Measurements from ENCODE around the gene HIPK1.

Gene HIPK1

GRCh38 chr1:113898241-113898814 lies 30.8 kb upstream of the HIPK1 start:
- H3K36me3 ChIP-seq (ENCODE audit: control insufficient read depth, insufficient read depth, low read length): peaks cover 42% of the 10 kb centered on the region
- no peaks in the 10 kb centered on the region for H3K9me3 ChIP-seq (ENCODE audit: control insufficient read depth, insufficient read depth, low read depth, low read length)
- H3K27ac ChIP-seq (ENCODE audit: low read depth, low read length): no peak overlapping the region
- no peaks in the 10 kb centered on the region for H3K4me1 ChIP-seq (ENCODE audit: control insufficient read depth, insufficient read depth, low read length)
- H3K4me3 ChIP-seq (ENCODE audit: low read depth, low read length): no peak overlapping the region
- H3K27me3 ChIP-seq (ENCODE audit: control insufficient read depth, insufficient read depth, low read length): no peaks in the 10 kb centered on the region
- H3K9ac ChIP-seq (ENCODE audit: low read length): no peak overlapping the region

DNA sequence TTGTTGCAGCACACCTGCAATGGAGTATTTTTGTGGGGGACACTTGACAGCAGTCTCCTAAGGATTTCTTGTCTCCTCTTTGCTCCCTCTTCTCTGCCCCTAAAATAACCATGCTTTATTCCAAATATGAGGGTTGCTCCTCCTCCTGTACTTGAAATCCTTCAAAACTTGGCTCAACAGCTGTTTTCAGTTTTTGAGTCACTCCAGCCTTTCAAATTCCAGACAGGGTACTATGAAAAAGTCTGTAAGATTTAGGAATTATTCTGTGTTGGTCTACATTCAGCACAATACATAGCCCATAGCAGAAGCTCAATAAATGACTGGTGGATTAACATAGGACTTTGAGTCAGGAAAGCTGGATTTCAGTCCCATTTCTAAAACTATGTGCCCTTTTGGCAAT lies 30.0 kb upstream of the HIPK1 start:
- H3K9ac ChIP-seq (ENCODE audit: low read length): no peak overlapping the region
- H3K4me1 ChIP-seq (ENCODE audit: control insufficient read depth, insufficient read depth, low read length): peaks cover 4% of the 10 kb centered on the region
- H3K27ac ChIP-seq (ENCODE audit: low read depth, low read length): no peak overlapping the region
- peaks cover 42% of the 10 kb centered on the region for H3K36me3 ChIP-seq (ENCODE audit: control insufficient read depth, insufficient read depth, low read length)
- no peaks in the 10 kb centered on the region for H3K9me3 ChIP-seq (ENCODE audit: control insufficient read depth, insufficient read depth, low read depth, low read length)
- H3K4me3 ChIP-seq (ENCODE audit: low read depth, low read length): no peak overlapping the region
- H3K27me3 ChIP-seq (ENCODE audit: control insufficient read depth, insufficient read depth, low read length): no peaks in the 10 kb centered on the region

- no peak overlapping the region for H3K4me3 ChIP-seq (ENCODE audit: low read depth, low read length)
- H3K27me3 ChIP-seq (ENCODE audit: control insufficient read depth, insufficient read depth, low read length): no peaks in the 10 kb centered on the region
- peaks cover 4% of the 10 kb centered on the region for H3K4me1 ChIP-seq (ENCODE audit: control insufficient read depth, insufficient read depth, low read length)
- no peaks in the 10 kb centered on the region for H3K9me3 ChIP-seq (ENCODE audit: control insufficient read depth, insufficient read depth, low read depth, low read length)
- no peak overlapping the region for H3K27ac ChIP-seq (ENCODE audit: low read depth, low read length)
- no peak overlapping the region for H3K9ac ChIP-seq (ENCODE audit: low read length)
- H3K36me3 ChIP-seq (ENCODE audit: control insufficient read depth, insufficient read depth, low read length): peaks cover 31% of the 10 kb centered on the region
Measured at GRCh38 chr1:113901191-113901590, 27.9 kb upstream of the HIPK1 start.

GRCh38 chr1:113903501-113904292 lies 25.4 kb upstream of the HIPK1 start:
- no peaks in the 10 kb centered on the region for H3K27me3 ChIP-seq (ENCODE audit: control insufficient read depth, insufficient read depth, low read length)
- peak overlapping the region; percentile 72 for H3K9ac ChIP-seq (ENCODE audit: low read length)
- no peaks in the 10 kb centered on the region for H3K9me3 ChIP-seq (ENCODE audit: control insufficient read depth, insufficient read depth, low read depth, low read length)
- no peak overlapping the region for H3K27ac ChIP-seq (ENCODE audit: low read depth, low read length)
- H3K4me3 ChIP-seq (ENCODE audit: low read depth, low read length): peak overlapping the region; percentile 82
- H3K36me3 ChIP-seq (ENCODE audit: control insufficient read depth, insufficient read depth, low read length): peaks cover 31% of the 10 kb centered on the region
- peaks cover 4% of the 10 kb centered on the region for H3K4me1 ChIP-seq (ENCODE audit: control insufficient read depth, insufficient read depth, low read length)

DNA sequence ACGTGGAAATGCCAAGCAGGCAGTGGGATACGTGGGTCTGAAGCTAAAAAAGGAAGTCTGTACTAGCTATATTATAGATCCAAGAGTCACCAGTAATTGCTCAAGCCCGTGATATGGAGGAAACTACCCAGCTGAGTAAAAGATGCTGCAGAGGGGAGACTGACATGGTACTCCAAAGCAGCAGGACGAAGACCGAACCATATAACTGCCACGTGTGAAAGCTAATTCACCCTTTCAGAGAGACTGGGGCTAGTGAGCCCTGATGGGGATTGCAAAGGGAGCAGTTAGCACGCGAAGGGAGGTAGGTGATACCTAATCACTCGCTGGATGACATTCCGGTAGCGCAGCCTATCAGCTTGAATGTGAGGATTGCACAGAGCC lies 24.8 kb upstream of the HIPK1 start:
- Histone ChIP-seq H3K9me3 (ENCODE audit: control insufficient read depth, insufficient read depth, low read depth, low read length) (no peaks in the 10 kb centered on the region), H3K9ac (ENCODE audit: low read length) (peak overlapping the region; percentile 72), H3K4me3 (ENCODE audit: low read depth, low read length) (peak overlapping the region; percentile 82), H3K27ac (ENCODE audit: low read depth, low read length) (no peak overlapping the region), H3K27me3 (ENCODE audit: control insufficient read depth, insufficient read depth, low read length) (no peaks in the 10 kb centered on the region), H3K36me3 (ENCODE audit: control insufficient read depth, insufficient read depth, low read length) (peaks cover 34% of the 10 kb centered on the region), H3K4me1 (ENCODE audit: control insufficient read depth, insufficient read depth, low read length) (peaks cover 4% of the 10 kb centered on the region)

- no peaks in the 10 kb centered on the region for H3K27me3 ChIP-seq (ENCODE audit: control insufficient read depth, insufficient read depth, low read length)
Measured at GRCh38 chr1:113904674-113905434, 24.3 kb upstream of the HIPK1 start, which contains the start of the genes AP4B1 and DCLRE1B. AP4B1 (minus strand) TSS chr1:113904799; CDS start chr1:113904717, 82 bp downstream. DCLRE1B (plus strand) TSS chr1:113905326; CDS start chr1:113905587, 261 bp downstream.

DNA sequence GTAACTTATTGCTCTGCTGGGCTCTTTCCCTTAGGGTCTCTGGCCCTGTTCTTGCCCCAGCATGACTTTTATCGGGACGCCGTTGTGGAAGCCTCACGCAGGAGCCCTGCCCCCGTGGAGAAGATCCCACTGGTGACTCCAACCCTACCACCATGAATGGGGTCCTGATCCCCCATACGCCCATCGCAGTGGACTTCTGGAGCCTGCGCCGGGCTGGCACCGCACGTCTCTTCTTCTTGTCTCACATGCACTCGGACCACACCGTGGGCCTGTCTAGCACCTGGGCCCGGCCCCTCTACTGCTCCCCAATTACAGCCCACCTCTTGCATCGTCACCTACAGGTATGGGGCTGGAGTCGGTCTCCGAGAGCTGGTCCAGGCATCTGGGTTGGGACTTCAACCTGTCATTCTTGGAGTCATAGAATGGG lies 23.7 kb upstream of the HIPK1 start:
- Histone ChIP-seq H3K27ac (ENCODE audit: low read depth, low read length) (peak overlapping the region; percentile 7; the same call in 1 of the 2 replicates), H3K4me3 (ENCODE audit: low read depth, low read length) (peak overlapping the region; percentile 82), H3K36me3 (ENCODE audit: control insufficient read depth, insufficient read depth, low read length) (peaks cover 35% of the 10 kb centered on the region), H3K9ac (ENCODE audit: low read length) (peak overlapping the region; percentile 88), H3K27me3 (ENCODE audit: control insufficient read depth, insufficient read depth, low read length) (no peaks in the 10 kb centered on the region), H3K9me3 (ENCODE audit: control insufficient read depth, insufficient read depth, low read depth, low read length) (no peaks in the 10 kb centered on the region), H3K4me1 (ENCODE audit: control insufficient read depth, insufficient read depth, low read length) (peaks cover 4% of the 10 kb centered on the region)

More at GRCh38 chr1:113904674-113905434, 24.3 kb upstream of the HIPK1 start, which contains the start of the genes AP4B1 and DCLRE1B:
- peak within 1 kb of the TSS; percentile 88 for H3K9ac ChIP-seq (ENCODE audit: low read length)
- H3K4me1 ChIP-seq (ENCODE audit: control insufficient read depth, insufficient read depth, low read length): peaks cover 4% of the 10 kb centered on the region
- peak within 1 kb of the TSS; percentile 7; the same call in 1 of the 2 replicates for H3K27ac ChIP-seq (ENCODE audit: low read depth, low read length)
- peaks cover 32% of the 10 kb centered on the region for H3K36me3 ChIP-seq (ENCODE audit: control insufficient read depth, insufficient read depth, low read length)
- H3K4me3 ChIP-seq (ENCODE audit: low read depth, low read length): peak within 1 kb of the TSS; percentile 82
- H3K9me3 ChIP-seq (ENCODE audit: control insufficient read depth, insufficient read depth, low read depth, low read length): no peaks in the 10 kb centered on the region

DNA sequence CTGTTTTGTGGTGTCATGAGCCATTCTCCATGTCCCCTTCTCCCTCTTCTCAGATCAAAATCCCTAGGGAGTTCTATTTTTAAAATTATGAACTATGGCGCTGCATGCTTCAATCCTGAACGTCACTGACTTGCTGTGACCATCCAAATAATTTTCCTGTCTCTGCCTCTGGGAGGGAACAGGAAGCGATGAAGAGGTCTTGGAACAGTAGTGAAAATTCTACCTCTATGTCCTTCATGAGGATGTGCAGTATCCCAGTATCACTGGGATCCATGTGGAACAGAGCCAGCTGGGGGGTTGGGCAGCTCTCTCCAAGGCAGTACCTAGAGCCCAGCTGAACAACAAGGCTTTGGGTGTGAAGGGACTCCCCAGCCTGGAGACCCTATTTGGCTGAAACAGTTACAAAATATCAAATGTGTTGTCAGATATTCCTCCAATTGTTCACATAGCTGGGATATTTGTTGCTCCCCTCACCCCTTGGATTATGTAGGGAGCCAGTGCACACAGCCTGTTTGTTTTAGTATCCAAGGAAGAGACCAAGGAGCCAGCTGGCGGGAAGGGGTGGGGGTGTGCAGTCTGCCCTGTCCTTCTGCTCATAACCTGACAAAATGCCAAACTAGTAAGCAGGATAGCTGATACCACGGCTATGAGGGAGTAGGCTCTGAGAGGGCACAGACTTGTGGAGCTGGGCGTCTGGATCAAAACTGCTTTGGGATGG lies 16.4 kb upstream of the HIPK1 start:
- Histone ChIP-seq H3K36me3 (ENCODE audit: control insufficient read depth, insufficient read depth, low read length) (peaks cover 45% of the 10 kb centered on the region), H3K9me3 (ENCODE audit: control insufficient read depth, insufficient read depth, low read depth, low read length) (no peaks in the 10 kb centered on the region), H3K4me3 (ENCODE audit: low read depth, low read length) (no peak overlapping the region), H3K27me3 (ENCODE audit: control insufficient read depth, insufficient read depth, low read length) (no peaks in the 10 kb centered on the region), H3K27ac (ENCODE audit: low read depth, low read length) (no peak overlapping the region), H3K9ac (ENCODE audit: low read length) (no peak overlapping the region), H3K4me1 (ENCODE audit: control insufficient read depth, insufficient read depth, low read length) (no peaks in the 10 kb centered on the region)

DNA sequence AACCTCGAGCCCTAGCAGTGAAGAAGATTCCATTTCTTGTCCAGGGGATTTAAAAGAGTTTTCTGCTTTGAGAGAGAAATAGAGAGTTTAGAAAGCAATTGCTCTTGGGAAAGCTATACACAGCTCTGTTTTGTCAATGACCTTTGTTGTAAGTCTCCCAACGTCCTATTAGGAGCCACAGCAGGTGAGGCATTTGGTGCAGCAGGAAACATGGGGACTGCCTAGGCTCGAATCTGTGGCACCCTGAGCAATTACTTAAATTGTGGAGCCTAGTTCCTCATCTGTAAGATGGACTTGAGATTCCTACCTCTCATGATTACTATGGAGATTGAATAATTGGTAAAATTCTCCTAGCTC lies 15.8 kb upstream of the HIPK1 start:
- Histone ChIP-seq H3K27ac (ENCODE audit: low read depth, low read length) (no peak overlapping the region), H3K9me3 (ENCODE audit: control insufficient read depth, insufficient read depth, low read depth, low read length) (no peaks in the 10 kb centered on the region), H3K9ac (ENCODE audit: low read length) (no peak overlapping the region), H3K36me3 (ENCODE audit: control insufficient read depth, insufficient read depth, low read length) (peaks cover 39% of the 10 kb centered on the region), H3K4me1 (ENCODE audit: control insufficient read depth, insufficient read depth, low read length) (no peaks in the 10 kb centered on the region), H3K27me3 (ENCODE audit: control insufficient read depth, insufficient read depth, low read length) (no peaks in the 10 kb centered on the region), H3K4me3 (ENCODE audit: low read depth, low read length) (no peak overlapping the region)

- no peak overlapping the region for H3K27ac ChIP-seq (ENCODE audit: low read depth, low read length)
- H3K27me3 ChIP-seq (ENCODE audit: control insufficient read depth, insufficient read depth, low read length): no peaks in the 10 kb centered on the region
Measured at GRCh38 chr1:113913887-113914664, 15.0 kb upstream of the HIPK1 start.

More at GRCh38 chr1:113913887-113914664, 15.0 kb upstream of the HIPK1 start:
- no peaks in the 10 kb centered on the region for H3K9me3 ChIP-seq (ENCODE audit: control insufficient read depth, insufficient read depth, low read depth, low read length)
- H3K36me3 ChIP-seq (ENCODE audit: control insufficient read depth, insufficient read depth, low read length): peaks cover 32% of the 10 kb centered on the region
- H3K9ac ChIP-seq (ENCODE audit: low read length): no peak overlapping the region
- H3K4me3 ChIP-seq (ENCODE audit: low read depth, low read length): no peak overlapping the region
- no peaks in the 10 kb centered on the region for H3K4me1 ChIP-seq (ENCODE audit: control insufficient read depth, insufficient read depth, low read length)
